ENCODE results near the gene SLCO3A1. TPM values are rescaled to one million over a fixed set of nuclear protein-coding genes. Genes with fewer than 3 reads are reported as not detected.

The SLCO3A1 gene
- total and polyA plus RNA-seq, 8 donors, result 2.4 to 38.8 (median 7.7) TPM

DNA sequence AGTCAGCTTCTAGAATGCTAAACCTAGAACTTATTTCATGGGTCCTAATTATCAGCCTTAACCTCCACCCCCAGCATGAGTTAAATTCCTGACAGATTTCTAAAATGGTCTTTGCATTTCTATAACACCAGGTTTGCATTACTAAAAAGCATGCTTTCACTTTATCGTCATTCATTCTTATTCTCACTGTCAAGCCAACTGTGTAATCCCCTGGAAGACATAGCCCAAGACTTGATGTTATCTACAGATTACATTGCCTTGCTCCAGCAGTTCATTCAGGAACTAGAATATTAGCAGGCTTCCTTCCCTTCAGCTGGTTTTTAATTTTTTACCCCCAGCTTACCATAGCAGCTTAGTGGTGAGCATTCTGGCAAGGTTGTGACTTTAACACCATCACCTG, 184.0 kb downstream of the SLCO3A1 start:
- no peak for TF ChIP-seq POLR2A (IDR thresholded peaks at IDR 0.05)
- Histone ChIP-seq H3K9me3 (peaks cover 0 to 5% (median 0%) of the 10 kb centered on the region in 4 donors), H3K4me1 (peaks cover 0 to 8% (median 0%) of the 10 kb centered on the region in 4 donors), H3K27me3 (no peaks in the 10 kb centered on the region), H3K27ac (no peak overlapping the region), H3K36me3 (no peaks in the 10 kb centered on the region), H3K4me3 (no peak overlapping the region)
- DNase-seq, result no peak
- WGBS, 5 donors, result 67 to 78% (median 69%) methylated on average over 1 of the region's 1 CpG
- intact Hi-C loops (cut with DNase I; ENCODE audit: low total_unique reads), result no loop called here

DNA sequence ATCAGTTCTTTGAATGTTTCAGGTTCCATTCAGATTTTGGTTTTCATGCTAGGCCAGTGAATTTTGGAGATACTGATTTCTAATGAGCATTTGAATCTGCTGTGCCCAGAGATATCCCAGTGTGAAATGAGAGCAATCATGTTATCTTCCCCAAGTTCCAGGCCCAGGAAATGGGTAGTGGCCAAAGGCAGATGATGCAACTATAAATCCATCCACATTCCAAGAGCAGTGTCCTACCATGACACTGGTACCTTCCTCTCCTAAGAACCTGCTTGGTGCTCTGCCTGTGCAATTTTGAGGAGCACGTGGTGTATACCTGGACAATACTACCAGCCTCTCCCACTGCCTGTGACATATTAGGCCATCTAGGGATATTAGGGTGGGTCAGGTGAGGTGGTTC, 186.8 kb downstream of the SLCO3A1 start:
- Histone ChIP-seq H3K4me3 (no peak overlapping the region), H3K27ac (no peak overlapping the region), H3K36me3 (no peaks in the 10 kb centered on the region), H3K9me3 (peaks cover 0 to 5% (median 0%) of the 10 kb centered on the region in 4 donors), H3K27me3 (no peaks in the 10 kb centered on the region), H3K4me1 (peaks cover 0 to 8% (median 4%) of the 10 kb centered on the region in 4 donors)
- 73 to 86% (median 82%) methylated on average over 1 of the region's 1 CpG for WGBS, 5 donors
- TF ChIP-seq, protein P1, sequence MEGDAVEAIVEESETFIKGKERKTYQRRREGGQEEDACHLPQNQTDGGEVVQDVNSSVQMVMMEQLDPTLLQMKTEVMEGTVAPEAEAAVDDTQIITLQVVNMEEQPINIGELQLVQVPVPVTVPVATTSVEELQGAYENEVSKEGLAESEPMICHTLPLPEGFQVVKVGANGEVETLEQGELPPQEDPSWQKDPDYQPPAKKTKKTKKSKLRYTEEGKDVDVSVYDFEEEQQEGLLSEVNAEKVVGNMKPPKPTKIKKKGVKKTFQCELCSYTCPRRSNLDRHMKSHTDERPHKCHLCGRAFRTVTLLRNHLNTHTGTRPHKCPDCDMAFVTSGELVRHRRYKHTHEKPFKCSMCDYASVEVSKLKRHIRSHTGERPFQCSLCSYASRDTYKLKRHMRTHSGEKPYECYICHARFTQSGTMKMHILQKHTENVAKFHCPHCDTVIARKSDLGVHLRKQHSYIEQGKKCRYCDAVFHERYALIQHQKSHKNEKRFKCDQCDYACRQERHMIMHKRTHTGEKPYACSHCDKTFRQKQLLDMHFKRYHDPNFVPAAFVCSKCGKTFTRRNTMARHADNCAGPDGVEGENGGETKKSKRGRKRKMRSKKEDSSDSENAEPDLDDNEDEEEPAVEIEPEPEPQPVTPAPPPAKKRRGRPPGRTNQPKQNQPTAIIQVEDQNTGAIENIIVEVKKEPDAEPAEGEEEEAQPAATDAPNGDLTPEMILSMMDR (IDR thresholded peaks at IDR 0.05), result no peak
- TF ChIP-seq POLR2AphosphoS5 (IDR thresholded peaks at IDR 0.05), result no peak
- TF ChIP-seq POLR2A (IDR thresholded peaks at IDR 0.05), result no peak
- TF ChIP-seq EP300 (IDR thresholded peaks at IDR 0.05), result no peak
- intact Hi-C loops (cut with DNase I; ENCODE audit: low total_unique reads), result no loop called here
- DNase-seq, result no peak

DNA sequence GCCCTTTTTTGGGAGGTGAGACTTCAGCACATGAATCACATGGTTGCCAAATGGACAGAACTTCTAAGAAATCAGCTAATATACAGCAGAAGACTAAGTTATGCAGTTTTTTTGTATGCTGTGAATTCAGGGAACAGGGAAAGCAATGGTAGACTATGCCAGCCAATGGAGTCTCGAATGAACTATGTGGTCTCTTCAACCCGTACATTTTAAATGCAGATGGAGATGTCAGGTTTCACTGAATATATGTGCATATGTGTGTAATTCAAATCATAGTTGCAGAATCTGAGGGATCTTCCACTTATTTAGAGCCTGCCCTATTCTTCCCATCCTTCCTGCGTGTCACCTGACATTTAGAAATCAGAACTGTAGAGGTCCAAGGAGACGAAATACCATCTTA, 187.9 kb downstream of the SLCO3A1 start:
- intact Hi-C loops (cut with DNase I; ENCODE audit: low total_unique reads), result no loop called here
- Histone ChIP-seq H3K4me3 (no peak overlapping the region), H3K27me3 (no peaks in the 10 kb centered on the region), H3K9me3 (peaks cover 0 to 5% (median 0%) of the 10 kb centered on the region in 4 donors), H3K36me3 (no peaks in the 10 kb centered on the region), H3K27ac (no peak overlapping the region), H3K4me1 (peaks cover 0 to 8% (median 4%) of the 10 kb centered on the region in 4 donors)
- 85 to 93% (median 87%) methylated on average over 4 of the region's 4 CpGs for WGBS, 5 donors
- DNase-seq, result no peak
- no peak for TF ChIP-seq EP300 (IDR thresholded peaks at IDR 0.05)
- TF ChIP-seq POLR2AphosphoS5 (IDR thresholded peaks at IDR 0.05), result no peak

DNA sequence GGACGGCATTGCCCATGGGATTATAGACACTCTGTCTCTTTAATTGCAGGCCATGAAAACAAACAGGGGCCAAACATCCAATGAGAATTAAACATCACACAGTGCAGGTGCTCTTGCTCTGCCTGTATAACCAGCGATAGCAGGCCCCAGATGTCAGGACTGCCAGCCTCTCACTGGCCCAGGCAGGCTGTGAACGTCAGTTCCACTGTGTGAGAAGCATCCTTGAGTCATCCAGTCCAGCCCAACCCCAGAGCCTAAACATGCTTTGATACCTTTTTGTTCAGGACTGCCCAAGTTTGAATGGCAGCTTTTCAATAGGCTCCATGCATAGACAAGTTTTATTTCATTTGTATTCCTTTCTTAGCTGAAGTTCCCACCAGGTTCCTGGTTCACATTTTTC, 189.8 kb downstream of the SLCO3A1 start:
- 55 to 84% (median 66%) methylated on average over 3 of the region's 3 CpGs for WGBS, 5 donors
- Histone ChIP-seq H3K4me3 (no peak overlapping the region), H3K36me3 (no peaks in the 10 kb centered on the region), H3K27ac (no peak overlapping the region), H3K4me1 (peaks cover 0 to 8% (median 4%) of the 10 kb centered on the region in 4 donors), H3K9me3 (peaks cover 0 to 5% (median 0%) of the 10 kb centered on the region in 4 donors), H3K27me3 (no peaks in the 10 kb centered on the region)
- TF ChIP-seq, protein P1 (IDR thresholded peaks at IDR 0.05), result no peak
- no peak for TF ChIP-seq POLR2AphosphoS5 (IDR thresholded peaks at IDR 0.05)
- no peak for TF ChIP-seq EP300 (IDR thresholded peaks at IDR 0.05)
- TF ChIP-seq POLR2A (IDR thresholded peaks at IDR 0.05), result no peak
- intact Hi-C loops (cut with DNase I; ENCODE audit: low total_unique reads), result no loop called here
- no peak for DNase-seq

DNA sequence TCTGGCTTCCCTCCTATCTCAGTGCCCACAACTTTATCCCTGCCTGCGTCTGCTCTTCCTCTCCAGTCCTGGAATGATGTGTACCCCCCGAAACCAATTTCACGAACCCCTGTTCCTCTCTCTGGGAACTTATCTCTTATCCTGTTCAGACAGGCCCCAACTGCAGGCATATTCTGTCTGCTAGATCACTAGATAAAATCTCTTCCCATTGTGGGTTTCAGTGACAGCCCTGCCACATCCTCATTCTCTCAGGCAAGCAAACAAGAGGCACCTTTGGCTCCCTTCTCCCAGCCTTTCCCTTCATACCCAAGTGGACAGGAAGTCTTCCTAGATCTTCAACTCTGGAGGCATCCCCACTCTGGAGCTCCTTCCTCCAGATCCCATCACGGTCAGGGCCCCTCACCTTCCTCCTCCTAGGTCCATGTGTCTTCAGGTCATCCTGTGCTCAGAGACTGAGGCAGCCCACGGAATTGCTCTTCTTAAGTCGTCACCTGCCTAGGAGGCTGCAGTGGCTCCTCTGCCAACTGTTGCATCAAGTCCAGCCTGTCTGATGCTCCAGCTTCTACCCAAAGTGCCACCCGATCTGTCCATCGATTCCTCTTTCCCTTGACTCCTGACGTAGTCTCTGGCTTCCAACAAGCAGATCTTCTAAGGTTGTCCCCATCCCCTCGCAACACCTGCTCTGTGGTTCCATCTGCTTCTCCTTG, 190.8 kb downstream of the SLCO3A1 start:
- no peak overlapping the region for H3K27ac ChIP-seq
- H3K9me3 ChIP-seq, result no peaks in the 10 kb centered on the region
- 82 to 91% (median 87%) methylated on average over 10 of the region's 10 CpGs for WGBS, 5 donors
- no peaks in the 10 kb centered on the region for H3K36me3 ChIP-seq
- no peaks in the 10 kb centered on the region for H3K27me3 ChIP-seq
- intact Hi-C loops (cut with DNase I; ENCODE audit: low total_unique reads), result no loop called here
- no peak overlapping the region for H3K4me3 ChIP-seq
- peaks cover 0 to 9% (median 4%) of the 10 kb centered on the region in 4 donors for H3K4me1 ChIP-seq
- no peak for TF ChIP-seq POLR2AphosphoS5 (IDR thresholded peaks at IDR 0.05)
- no peak for TF ChIP-seq POLR2A (IDR thresholded peaks at IDR 0.05)
- TF ChIP-seq, protein P1 (IDR thresholded peaks at IDR 0.05), result no peak
- TF ChIP-seq EP300 (IDR thresholded peaks at IDR 0.05), result no peak
- no peak for DNase-seq
